Kidney glomerular epithelial cell (primary cell): Measurements from ENCODE around the gene ATP6AP2.
"Not testable (repeated sequence)": the region's sequence is repeated elsewhere in the genome, so short reads cannot be mapped to it uniquely, and the experiment has no call there.

Source experiments
- DNase-seq: peaks from one replicate; lab custom pipeline; 2025; lab: John Stamatoyannopoulos, UW

The ATP6AP2 gene, protein sequence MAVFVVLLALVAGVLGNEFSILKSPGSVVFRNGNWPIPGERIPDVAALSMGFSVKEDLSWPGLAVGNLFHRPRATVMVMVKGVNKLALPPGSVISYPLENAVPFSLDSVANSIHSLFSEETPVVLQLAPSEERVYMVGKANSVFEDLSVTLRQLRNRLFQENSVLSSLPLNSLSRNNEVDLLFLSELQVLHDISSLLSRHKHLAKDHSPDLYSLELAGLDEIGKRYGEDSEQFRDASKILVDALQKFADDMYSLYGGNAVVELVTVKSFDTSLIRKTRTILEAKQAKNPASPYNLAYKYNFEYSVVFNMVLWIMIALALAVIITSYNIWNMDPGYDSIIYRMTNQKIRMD

GRCh38 chrX:40580537-40581335 lies at the start of gene ATP6AP2:
Gene ATP6AP2, plus strand, starts transcription at chrX:40580970. Its CDS starts 96 bp downstream, at chrX:40581066.
- peak; percentile 82 for DNase-seq

- no peak for DNase-seq
These were observed 49.5 kb upstream of the ATP6AP2 start for GRCh38 chrX:40531056-40531826.

DNA sequence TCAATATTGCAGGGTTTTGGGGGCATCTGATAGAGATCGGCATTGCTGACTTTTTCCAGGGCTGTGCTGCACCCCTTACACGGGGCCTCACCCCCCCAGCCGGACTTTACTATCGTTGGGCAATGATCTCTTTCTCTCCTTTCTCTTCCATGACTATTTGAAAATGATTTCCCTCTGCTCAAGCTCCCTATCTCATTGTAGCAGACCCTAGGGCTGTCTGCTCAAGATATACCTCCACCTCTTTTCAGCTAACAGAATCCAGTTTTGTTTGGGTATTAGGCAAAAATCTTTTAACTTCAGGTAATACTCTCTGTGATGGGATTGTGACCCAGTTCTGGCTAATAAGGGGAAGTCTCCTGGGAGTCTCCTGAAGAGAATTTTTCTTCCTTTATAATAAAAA lies 43.5 kb upstream of the ATP6AP2 start:
- no peak for DNase-seq

GRCh38 chrX:40538406-40538805 lies 42.4 kb upstream of the ATP6AP2 start:
- no peak for DNase-seq

GRCh38 chrX:40539214-40540142 lies 41.3 kb upstream of the ATP6AP2 start:
- no peak for DNase-seq

DNA sequence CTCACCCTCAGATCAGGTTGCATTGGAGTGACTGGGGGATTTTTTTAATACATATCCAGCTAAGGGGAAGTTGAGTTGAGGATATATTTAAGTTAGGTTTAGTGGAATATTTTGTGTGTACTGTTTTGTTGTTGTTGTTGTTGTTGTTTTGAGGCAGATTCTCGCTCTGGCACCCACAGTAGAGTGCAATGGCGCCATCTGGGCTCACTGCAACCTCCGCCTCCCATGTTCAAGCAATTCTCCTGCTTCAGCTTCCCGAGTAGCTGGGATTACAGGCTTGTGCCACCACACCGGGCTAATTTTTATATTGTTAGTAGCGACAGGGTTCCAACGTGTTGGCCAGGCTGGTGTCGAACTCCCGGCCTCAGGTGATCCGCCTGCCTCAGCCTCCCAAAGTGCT lies 38.6 kb upstream of the ATP6AP2 start:
- DNase-seq: no peak

DNA sequence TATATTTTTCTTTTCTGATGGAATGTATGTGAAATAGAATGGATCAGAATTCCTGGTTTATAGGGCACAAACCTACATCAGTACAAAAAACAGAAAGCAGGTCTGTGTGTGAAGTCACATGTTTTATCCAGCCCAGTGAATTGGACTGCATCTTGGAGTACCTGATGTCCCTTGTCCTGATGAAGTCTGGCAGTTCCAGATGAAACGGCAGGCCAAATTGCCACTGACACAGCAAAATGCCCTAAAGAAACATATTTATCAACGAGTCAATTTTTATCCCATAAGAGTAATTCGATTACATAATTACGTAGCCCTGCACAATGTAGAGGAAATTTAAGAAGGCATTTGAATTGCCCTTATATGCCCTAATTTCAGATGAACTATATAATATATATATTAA lies 37.8 kb upstream of the ATP6AP2 start:
- DNase-seq: no peak

GRCh38 chrX:40543661-40544328 lies 37.0 kb upstream of the ATP6AP2 start:
- peak; percentile 68 for DNase-seq

DNA sequence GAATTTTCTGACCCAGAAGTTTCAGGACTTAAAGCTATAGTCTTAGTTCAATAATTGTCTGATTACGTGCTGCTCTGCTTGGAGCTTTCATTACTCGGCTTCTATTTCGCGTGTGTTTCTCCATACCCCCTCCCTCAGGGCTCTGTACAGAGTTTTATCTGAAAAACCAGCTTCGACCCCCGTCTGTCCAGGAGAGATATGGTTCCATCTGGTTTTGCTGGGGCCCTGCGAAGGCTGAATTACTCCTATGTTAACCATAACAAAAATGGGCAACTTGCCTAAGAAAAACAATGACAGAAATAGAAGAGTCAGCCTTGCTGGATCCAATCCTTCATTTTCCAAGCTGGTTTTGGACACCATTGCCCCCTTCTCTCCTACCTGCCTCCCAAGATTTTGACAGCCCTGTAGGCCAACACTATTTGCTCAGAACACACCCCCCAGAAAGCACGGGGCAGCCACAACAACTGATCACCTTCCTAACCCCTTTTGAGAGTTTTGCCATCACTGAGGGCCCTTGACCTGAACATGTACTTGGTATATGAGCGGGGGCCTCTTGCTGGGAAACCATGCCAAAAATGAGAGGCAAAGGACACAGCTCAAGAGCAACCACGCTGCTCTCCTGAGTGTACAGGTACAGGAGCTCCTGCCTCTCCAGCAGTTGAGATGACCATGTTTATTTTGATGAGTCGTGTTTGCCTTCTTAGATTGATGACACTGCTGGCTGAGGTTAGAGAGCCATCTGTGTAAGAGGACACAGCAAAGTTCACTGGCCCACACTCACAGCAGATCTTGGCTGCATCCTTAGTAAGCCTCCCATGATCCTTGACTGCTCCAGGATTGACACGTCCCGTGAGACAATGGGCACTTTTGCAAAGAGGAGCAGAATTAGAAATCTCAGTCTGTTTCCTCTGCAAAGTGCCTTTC lies 36.2 kb upstream of the ATP6AP2 start:
- DNase-seq: no peak

GRCh38 chrX:40546870-40547269 lies 33.9 kb upstream of the ATP6AP2 start:
- DNase-seq: no peak

DNA sequence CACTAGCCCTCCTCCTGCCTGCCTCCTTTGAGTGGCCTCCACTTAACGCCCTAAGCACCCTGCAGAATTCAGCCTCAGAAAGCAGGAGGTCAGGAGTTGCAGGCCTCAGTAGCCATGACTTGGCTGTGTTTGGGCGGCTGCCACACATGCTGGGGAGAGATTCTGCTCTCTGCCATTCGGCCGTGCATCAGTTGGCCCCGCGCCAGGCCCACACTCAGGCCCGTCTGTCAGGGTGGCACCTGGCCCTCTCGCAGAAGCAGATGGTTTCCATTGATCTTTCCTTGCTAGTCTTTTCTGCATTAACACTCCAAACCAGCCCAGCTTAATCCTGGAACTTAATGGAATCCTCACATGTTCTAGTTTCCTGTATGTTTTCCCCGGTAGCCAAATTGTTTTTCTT lies 30.7 kb upstream of the ATP6AP2 start:
- DNase-seq: no peak

DNA sequence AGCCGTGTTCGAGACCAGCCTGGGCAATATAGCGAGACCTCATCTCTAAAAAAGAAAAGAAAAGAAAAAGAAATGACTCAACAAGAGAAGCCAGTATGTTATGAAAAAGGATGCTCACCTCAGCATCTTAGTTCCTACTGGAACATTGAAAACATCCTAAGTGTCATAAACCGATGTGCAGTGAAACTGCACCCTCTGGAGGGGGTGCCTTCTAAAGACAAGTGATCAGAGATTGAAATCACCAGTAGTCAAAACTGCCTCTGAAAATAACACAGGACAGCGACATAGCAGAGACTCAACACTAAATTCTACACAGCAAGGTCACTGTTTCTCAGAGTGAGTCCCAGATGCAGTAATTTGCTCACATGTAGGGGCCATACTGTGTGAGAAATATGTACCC lies 28.0 kb upstream of the ATP6AP2 start:
- no peak for DNase-seq

DNA sequence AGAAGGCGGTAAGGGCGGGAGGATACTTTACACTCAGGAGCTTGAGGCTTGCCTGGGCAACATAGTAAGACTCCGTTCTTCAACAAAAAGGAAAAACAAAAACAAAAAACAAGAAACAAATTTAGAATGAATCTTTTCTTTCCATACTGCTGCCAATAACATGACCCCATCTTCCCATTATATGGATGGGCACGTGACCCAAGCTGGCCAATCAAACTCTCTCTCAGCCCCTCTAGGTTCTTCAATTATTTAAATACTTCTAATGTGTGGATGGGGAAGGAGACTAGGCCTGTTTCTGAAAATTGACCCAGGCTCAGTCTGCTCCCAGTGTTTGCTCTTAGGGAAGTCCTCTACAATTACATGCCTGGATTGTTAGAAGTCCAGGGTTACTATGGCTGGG lies 22.2 kb upstream of the ATP6AP2 start:
- no peak for DNase-seq

GRCh38 chrX:40563784-40564183 lies 17.0 kb upstream of the ATP6AP2 start:
- DNase-seq: no peak

- DNase-seq: no peak
These were observed 16.3 kb upstream of the ATP6AP2 start for GRCh38 chrX:40564447-40564846.

DNA sequence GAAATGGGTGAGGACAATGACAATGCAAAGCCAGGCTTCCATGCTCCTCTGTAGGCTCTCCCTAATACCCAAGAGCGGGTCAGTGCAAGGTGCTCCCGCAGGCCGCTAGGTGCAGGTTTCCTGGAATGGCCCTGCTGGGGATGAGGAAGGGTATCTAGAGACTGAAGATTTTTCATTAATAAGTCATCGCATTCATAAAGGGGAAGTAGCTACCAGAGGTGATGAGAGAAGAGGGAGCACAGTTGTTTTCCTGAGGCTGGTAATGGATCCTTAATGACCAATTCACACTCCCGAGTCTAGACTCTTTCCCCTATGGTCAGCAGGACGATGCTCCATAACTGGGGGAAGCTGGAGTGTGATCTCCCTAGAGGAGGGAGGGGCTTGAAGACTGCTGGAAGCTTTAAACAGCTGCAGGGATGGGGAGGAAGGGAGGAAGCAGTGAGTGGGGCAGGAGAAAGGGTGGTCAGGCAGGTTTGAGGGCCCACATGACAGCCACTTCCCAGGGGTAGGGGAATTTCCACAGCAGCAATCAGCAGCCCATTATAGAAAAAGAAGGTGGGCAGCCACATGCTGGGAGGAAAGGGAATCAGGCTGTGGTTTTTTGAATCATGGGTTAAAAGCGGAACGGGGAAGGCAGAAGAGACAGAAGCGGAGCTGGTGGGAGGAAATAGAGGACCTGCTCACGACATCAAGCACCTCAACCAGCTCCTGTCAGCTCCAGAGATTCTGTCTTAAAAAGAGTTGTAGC lies 10.2 kb upstream of the ATP6AP2 start:
- DNase-seq: no peak

GRCh38 chrX:40571164-40571563 lies 9.6 kb upstream of the ATP6AP2 start:
- DNase-seq: not testable (repeated sequence)

- DNase-seq: no peak
These were observed 9.2 kb upstream of the ATP6AP2 start for GRCh38 chrX:40571600-40571999.

GRCh38 chrX:40573763-40574162 lies 7.0 kb upstream of the ATP6AP2 start:
- no peak for DNase-seq
